Stimulated activated CD4-positive, alpha-beta T cell treated with anti-CD3 and anti-CD28 coated beads, Interleukin-2, amount 100 ng/mL, for 48 hours (primary cell): ENCODE results near the gene MC1R.
"Not testable (repeated sequence)": the region's sequence is repeated elsewhere in the genome, so short reads cannot be mapped to it uniquely, and the experiment has no call there.

Source experiments
- DNase-seq, 2 donors: peaks; one replicate each; pipeline ENCODE4 v3.0.0-alpha.2; 2020

MC1R gene

GRCh38 chr16:89964201-89964600 is 45.5 kb downstream of the MC1R start:
- DNase-seq, result no peak

DNA sequence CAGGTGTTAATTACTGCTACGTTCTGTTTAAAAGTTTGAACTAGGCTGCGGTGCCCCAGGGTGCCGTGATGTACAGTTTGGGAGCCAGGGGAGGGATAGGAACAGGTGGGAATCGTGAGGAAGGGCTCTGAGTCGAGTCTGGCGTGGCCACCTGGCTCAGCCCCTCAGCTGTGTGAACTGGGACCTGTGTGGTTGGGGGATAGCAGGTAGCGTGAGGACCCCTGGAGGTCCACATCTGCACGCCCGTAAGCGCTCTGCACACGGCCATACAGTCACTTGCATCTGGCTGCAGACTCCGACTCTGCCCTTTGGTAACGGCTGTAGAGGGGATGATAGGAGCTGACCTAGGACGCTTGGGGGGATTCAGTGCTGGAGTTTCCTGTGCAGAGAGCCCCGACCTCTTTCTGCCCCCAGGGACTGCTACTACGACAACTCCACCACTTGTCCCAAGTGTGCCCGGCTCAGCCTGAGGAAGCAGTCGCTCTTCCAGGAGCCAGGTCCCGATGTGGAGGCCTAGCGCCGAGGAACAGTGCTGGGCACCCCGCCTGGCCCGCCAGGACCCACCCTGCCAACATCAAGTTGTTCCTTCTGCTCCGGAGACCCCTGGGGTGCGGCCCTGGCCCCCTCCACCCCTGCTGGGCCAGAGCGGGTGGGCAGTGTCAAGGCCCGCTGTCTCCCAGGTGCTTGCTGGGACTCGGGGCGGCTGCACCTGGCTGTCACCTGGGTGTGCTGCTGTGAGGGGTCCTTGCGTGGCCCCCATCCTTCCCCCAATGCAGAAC is 47.0 kb downstream of the MC1R start:
- no peak for DNase-seq

DNA sequence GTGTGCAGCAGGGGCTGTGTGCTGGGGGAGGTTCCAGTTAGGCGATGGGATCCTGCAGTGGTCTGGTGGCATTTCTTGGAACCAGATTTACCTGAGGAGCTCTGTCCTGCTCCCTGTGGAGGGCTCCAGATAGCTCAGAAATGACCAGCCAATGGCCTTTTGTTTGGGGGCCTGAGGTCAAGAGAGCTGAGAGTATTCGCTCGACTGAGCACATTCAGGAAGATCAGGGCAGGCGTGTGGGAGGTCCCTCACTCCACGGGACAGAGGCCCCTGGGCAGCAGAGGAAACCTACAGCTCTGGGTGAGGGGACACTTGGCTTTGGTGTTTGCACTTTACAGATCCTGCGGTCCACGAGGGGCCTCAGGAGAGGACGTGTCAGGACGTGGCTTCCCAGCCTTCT is 48.1 kb downstream of the MC1R start:
- DNase-seq, result no peak

- DNase-seq, result not testable (repeated sequence)
These were observed 48.8 kb downstream of the MC1R start for GRCh38 chr16:89967436-89967835.

GRCh38 chr16:89968074-89968473 is 49.4 kb downstream of the MC1R start:
- not testable (repeated sequence) for DNase-seq

- no peak for DNase-seq
These were observed 51.2 kb downstream of the MC1R start for GRCh38 chr16:89969741-89970410.
